C4-2B (cell line): ENCODE measurements around the gene IGFBP3.

ENCODE experiments used
- H3K27ac ChIP-seq: fragments of 450-650 bp; 2 replicates; pipeline ENCODE4 v1.5.1; 2017
- CTCF ChIP-seq: fragments of 450-650 bp; conservative IDR thresholded peaks from 2 replicates; pipeline ENCODE4 v1.5.1; 2017; ENCODE audit warnings: mild to moderate bottlenecking
- ZFX ChIP-seq: fragments of 450-650 bp; IDR thresholded peaks from 2 replicates; pipeline ENCODE4 v1.6.1; 2017

Gene IGFBP3

DNA sequence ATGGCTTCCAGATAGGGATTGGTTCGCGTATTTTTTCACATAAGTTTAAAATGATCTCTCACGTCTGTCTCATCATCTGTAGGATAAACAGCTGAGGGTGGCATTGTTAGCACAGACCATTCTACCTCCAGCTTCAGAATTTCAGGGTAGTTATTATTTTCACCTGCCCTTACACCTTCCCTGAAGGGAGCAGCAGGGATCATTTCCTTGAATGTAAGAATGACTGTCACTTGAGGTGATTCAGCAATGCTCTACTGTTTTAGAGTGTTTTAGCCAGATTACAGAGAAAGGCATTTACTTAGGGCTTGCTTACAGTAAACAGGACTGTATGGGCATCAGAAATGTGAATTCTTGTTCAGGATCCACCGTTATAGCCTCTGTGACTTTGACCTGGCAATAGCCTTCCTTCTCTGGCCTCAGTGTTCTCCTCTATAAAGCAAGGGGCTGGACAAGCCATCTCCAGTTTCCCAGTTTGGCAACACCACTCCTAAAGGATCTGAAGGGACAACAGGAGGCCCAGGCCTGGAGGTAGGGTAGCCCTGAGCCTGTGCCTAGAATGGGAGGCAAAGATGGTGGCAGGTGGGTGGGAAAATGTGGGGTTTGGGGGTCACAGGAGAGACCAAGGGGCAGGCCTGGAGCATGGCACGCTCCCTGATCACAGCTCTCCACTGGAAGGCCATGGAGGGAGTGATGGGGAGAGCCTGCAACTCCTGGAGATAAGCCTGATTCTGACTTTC, 34.0 kb downstream of the IGFBP3 start:
- H3K27ac ChIP-seq = no peak overlapping the region
- TF ChIP-seq ZFX (no peak), CTCF (no peak)

DNA sequence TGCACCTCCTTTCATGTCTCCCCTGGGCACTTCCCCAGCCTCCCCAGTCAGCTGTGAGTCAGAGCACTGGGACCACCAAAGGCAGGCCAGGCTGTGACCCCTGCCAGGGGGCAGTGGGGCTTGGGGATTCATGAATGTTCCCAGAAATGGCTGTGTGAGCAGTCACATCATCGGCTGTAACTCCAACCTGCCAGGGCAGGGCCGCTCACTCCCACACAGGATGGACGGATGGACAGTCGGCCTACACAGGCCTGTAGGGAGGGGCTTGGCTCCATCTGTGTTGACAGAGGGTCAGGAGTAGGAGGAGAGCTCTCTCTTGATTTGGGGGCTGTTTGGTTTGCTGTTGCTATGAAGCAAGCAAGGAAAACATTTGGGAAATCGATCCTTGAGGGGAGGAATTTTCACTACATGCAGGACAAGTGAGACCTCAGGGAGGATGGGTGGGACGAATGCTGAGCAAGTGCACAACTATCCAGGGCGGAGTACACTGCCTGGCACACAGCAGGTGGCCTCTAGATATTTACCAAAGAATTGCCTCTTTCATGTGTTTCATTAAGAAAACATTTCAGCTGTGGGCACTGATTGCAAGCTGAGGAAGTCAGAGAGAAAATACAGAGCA, 35.7 kb downstream of the IGFBP3 start:
- no peak for TF ChIP-seq ZFX
- no peak for TF ChIP-seq CTCF
- H3K27ac ChIP-seq = no peak overlapping the region

DNA sequence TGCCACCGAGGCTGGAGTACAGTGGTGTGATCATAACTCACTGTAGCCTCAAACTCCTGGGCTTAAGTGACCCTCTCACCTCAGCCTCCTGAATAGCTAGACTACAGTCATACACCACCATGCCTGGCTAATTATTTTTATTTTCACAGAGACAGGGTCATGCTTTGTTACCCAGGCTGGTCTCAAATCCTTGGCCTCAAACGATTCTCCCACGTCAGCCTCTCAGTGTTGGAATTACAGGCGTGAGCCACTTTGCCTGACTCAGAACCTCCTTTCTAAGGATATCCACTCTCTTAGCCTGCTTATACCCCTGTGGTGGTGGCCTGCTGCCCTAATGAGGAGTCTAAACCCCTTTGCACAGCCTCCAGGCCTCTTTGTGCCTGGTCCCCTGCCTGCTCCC, 36.9 kb downstream of the IGFBP3 start:
- no peak overlapping the region for H3K27ac ChIP-seq
- no peak for TF ChIP-seq CTCF
- no peak for TF ChIP-seq ZFX

GRCh38 chr7:45882465-45882810, 38.6 kb downstream of the IGFBP3 start:
- H3K27ac ChIP-seq = no peak overlapping the region
- TF ChIP-seq CTCF (no peak), ZFX (no peak)

DNA sequence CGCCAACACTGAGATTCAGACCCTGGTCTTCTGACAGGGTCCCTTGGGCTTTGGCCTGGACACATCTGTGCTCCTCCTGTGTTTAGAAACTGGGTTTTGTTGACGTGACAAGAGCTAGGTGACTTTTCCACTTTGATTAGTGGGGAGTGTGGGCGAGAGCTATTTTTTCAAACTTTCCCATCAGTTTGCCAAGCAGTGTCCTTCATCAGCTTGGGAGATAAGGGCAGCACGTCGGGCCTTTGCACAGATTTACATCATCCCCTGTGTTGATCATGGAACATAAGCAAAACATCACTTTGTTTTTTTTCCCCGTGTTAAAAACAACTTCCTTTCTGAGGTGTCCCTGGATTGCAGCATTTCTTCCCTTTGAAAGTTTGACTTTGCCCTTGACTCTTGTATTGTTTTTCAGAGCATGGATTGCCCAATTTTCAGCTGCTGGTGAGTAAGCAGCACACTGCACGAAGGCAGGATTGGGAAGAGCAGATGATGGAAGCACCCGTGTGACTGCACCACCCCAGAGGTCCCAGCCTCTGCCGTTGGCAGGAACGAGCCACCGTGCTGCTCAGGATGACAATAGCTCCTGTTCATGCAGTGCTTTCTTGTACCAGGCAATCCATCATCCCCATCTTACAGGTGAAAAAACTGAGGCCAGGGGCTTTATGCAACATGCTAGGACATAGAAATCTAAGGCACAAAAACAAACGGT, 39.2 kb downstream of the IGFBP3 start:
- no peak for TF ChIP-seq ZFX
- TF ChIP-seq CTCF = no peak
- H3K27ac ChIP-seq = no peak overlapping the region

DNA sequence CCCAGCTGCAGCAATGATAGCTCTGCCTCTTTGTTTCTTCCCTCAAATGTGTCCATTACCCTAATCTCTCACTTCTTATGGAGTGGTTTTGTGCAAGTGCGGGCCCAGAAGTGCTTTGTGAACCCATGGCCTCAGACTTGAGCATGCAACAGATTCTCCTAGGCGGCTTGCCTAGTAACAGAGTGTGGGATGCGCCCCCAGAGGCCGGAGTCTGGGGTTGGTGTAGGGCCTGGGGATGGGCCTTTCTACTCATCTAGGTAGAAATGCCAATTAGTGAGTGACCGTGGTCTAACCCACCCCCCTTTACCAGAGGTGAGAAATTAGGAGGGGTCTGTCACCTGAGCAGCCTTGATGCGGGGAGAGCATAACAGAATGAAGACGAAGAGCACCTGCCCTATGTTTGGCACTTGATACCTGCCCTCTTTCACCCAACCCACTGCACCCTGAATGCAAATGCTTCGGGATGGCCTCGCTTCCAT, 39.8 kb downstream of the IGFBP3 start:
- no peak for TF ChIP-seq CTCF
- no peak overlapping the region for H3K27ac ChIP-seq

DNA sequence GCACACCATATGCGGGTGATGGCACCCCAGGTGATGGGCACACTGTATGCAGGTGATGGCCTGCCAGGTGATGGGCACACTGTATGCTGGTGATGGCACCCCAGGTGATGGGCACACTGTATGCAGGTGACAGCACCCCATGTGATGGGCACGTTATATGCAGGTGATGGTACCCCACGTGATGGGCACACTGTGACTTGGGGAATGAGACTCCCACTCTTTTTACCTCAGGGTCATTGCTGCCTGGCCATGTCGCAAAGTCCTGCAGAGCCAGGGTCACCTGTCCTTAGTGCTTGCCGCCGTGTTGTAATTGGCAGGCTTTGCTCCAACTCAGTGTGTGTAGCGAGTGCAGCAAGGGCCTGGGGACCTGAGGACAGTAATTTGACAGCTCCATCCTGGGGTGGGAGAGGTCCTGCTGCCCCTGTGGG, 40.6 kb downstream of the IGFBP3 start:
- no peak overlapping the region for H3K27ac ChIP-seq
- TF ChIP-seq ZFX = no peak
- TF ChIP-seq CTCF = no peak
